ENCODE measurements around the gene FAM187B.
"Not testable (repeated sequence)": the region's sequence is repeated elsewhere in the genome, so short reads cannot be mapped to it uniquely, and the experiment has no call there.

FAM187B gene

GRCh38 chr19:35205733-35206323 lies 22.7 kb downstream of the FAM187B start:
- Mint-ChIP-seq H3K4me1 (peaks cover 87% of the 10 kb centered on the region), H3K9me3 (peaks cover 8% of the 10 kb centered on the region), H3K27me3 (no peaks in the 10 kb centered on the region), H3K27ac (peak overlapping the region; percentile 100), H3K36me3 (peaks cover 17% of the 10 kb centered on the region), H3K4me3 (no peak overlapping the region)
- CTCF ChIA-PET, result interaction anchor here (1.3 to 1.9 kb wide), 3 partner anchors 10 to 65 kb away, joined by 4 to 13 read pairs (median 6); no protein-coding TSS in a partner anchor
- DNase-seq, result no peak

DNA sequence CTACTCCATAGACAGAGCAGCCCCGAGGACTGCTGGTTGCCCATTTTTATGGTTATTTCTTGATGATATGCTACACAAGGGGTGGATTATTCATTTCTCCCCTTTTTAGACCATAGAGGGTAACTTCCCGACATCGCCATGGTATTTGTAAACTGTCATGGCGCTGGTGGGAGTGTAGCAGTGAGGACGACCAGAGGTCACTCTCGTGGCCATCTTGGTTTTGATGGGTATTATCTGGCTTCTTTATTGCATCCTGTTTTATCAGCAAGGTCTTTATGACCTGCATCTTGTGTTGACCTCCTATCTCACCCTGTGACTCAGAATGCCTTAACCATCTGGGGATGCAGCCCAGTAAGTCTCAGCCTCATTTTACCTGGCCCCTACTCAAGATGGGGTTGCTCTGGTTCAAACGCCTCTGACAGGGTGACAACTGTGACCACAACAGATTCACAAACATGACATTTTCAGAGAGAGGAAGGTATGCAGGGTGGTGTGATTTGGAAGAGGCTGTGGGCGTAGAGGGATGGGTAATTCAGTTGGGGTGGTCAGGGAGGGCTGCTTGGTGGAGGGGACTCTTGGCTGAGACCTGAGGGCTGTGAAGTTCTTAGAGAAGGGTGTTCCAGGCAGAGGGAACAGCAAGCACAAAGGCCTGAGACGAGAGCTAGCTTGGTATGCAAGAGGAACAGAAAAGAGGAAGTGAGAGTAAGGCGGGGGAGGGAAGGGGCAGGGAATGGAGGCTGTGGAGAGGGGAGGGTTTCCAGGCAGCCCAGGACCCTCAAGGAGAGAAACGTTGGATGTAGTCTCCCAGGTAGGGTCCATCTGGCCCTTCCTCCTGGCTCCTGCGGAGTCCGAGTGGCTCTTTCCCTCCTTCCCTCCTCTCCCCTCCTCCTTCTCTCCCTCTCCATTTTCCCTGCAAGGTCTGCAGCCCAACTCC lies 23.5 kb downstream of the FAM187B start:
- Mint-ChIP-seq H3K27ac (peak overlapping the region; percentile 100), H3K36me3 (peaks cover 17% of the 10 kb centered on the region), H3K4me1 (peaks cover 87% of the 10 kb centered on the region), H3K27me3 (no peaks in the 10 kb centered on the region), H3K4me3 (peak overlapping the region; percentile 24), H3K9me3 (peaks cover 8% of the 10 kb centered on the region)
- DNase-seq, result peak; percentile 39
- CTCF ChIA-PET, result interaction anchor here (1.8 kb wide), 1 partner anchor 11 kb away, joined by 13 read pairs; no protein-coding TSS in a partner anchor

GRCh38 chr19:35202722-35203688 lies 25.5 kb downstream of the FAM187B start:
- H3K4me3 Mint-ChIP-seq, result no peak overlapping the region
- H3K27me3 Mint-ChIP-seq, result no peaks in the 10 kb centered on the region
- peak overlapping the region; percentile 100 for H3K27ac Mint-ChIP-seq
- H3K4me1 Mint-ChIP-seq, result peaks cover 77% of the 10 kb centered on the region
- no peak for DNase-seq
- H3K36me3 Mint-ChIP-seq, result peaks cover 13% of the 10 kb centered on the region
- CTCF ChIA-PET, result interaction anchor here (1.2 kb wide), 1 partner anchor 9 kb away, joined by 3 read pairs; no protein-coding TSS in a partner anchor
- H3K9me3 Mint-ChIP-seq, result peaks cover 3% of the 10 kb centered on the region

- Mint-ChIP-seq H3K27me3 (no peaks in the 10 kb centered on the region), H3K4me1 (peaks cover 53% of the 10 kb centered on the region), H3K27ac (no peak overlapping the region), H3K4me3 (no peak overlapping the region), H3K9me3 (peaks cover 5% of the 10 kb centered on the region), H3K36me3 (peaks cover 16% of the 10 kb centered on the region)
- CTCF ChIA-PET, result no interaction called here
- DNase-seq, result no peak
Observed at GRCh38 chr19:35199481-35199880, 29.1 kb downstream of the FAM187B start.

- DNase-seq, H3K27me3 Mint-ChIP-seq, H3K4me3 Mint-ChIP-seq, CTCF ChIA-PET, H3K27ac Mint-ChIP-seq: not testable (repeated sequence)
- peaks cover 12% of the 10 kb centered on the region for H3K9me3 Mint-ChIP-seq
- peaks cover 39% of the 10 kb centered on the region for H3K4me1 Mint-ChIP-seq
- H3K36me3 Mint-ChIP-seq, result peaks cover 22% of the 10 kb centered on the region
Observed at GRCh38 chr19:35196861-35197260, 31.7 kb downstream of the FAM187B start.

- peaks cover 12% of the 10 kb centered on the region for H3K9me3 Mint-ChIP-seq
- H3K4me3 Mint-ChIP-seq, result no peak overlapping the region
- peaks cover 9% of the 10 kb centered on the region for H3K27me3 Mint-ChIP-seq
- H3K36me3 Mint-ChIP-seq, result peaks cover 24% of the 10 kb centered on the region
- CTCF ChIA-PET, result no interaction called here
- DNase-seq, result no peak
- H3K4me1 Mint-ChIP-seq, result peaks cover 38% of the 10 kb centered on the region
- H3K27ac Mint-ChIP-seq, result peak overlapping the region; percentile 16
Observed at GRCh38 chr19:35195830-35196229, 32.7 kb downstream of the FAM187B start.

DNA sequence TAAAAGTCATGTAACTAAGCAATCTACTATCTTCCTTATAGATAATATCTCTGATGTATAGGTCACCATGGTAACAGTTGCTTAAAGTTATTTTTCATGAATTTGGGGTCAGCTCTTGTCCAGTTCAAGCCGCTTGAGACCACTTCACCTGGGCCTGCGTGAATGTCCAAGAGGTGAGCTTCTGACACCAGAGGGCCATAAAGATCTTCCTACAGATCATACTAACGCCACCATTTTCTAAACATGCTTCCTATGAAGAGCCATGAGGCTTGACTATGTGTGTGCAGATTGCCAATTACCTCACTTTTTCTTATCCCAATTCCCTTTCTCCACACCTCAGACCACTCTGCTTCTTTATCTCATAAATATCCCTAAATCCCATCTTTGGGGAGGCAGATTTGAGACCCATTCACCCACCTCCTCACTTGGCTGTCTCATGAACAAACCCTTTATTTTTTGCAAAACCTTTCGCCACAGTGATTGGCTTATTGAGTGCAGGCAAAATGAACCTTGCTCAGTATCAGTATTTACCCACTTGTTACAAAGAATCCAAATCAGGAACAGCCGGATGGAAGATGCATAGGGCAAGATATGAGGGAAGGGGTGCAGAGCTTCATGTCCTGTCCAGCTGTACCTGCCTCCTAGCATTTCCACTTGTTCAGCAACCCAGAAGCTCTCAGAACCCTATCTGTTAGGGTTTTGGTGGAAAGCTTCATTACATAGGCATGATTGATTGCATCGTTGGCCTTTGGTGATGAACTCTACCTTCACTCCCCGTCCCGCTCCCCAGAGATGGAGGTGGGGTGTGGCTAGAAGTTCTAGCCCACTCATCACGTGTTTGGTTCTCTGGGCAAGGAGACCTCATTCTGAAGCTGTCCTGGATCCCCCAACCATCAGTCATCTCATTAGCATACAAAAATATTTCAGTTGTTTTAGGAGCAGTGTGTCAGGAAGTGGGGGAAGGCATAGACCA lies 34.2 kb downstream of the FAM187B start:
- Mint-ChIP-seq H3K36me3 (peaks cover 26% of the 10 kb centered on the region), H3K27me3 (peaks cover 13% of the 10 kb centered on the region), H3K4me3 (no peak overlapping the region), H3K27ac (no peak overlapping the region), H3K9me3 (peaks cover 13% of the 10 kb centered on the region), H3K4me1 (peaks cover 30% of the 10 kb centered on the region)
- CTCF ChIA-PET, result interaction anchor here (0.9 to 1.3 kb wide), 2 partner anchors 10 to 12 kb away, joined by 3 read pairs; no protein-coding TSS in a partner anchor
- no peak for DNase-seq

DNA sequence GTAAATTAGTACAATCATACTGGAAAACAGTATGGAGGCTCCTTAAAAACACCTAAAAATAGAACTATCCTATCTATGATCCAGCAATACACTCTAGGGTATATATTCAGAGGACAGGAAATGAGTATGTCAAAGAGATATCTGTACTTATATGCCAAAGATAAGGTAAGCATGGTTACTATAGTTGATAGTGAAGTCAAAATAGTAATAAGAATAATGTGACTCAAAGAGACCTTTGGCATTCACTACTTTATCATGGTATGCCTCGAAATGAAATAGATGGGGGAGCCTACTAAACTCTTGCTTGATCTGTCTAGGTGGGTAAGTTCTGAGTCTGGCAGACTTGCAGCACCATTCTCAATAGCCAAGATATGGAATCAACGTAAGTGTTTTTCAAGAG lies 43.7 kb downstream of the FAM187B start:
- H3K4me3 Mint-ChIP-seq, result no peak overlapping the region
- H3K36me3 Mint-ChIP-seq, result peaks cover 5% of the 10 kb centered on the region
- H3K27me3 Mint-ChIP-seq, result peaks cover 4% of the 10 kb centered on the region
- DNase-seq, result no peak
- CTCF ChIA-PET, result no interaction called here
- no peak overlapping the region for H3K27ac Mint-ChIP-seq
- peaks cover 20% of the 10 kb centered on the region for H3K9me3 Mint-ChIP-seq
- peaks cover 19% of the 10 kb centered on the region for H3K4me1 Mint-ChIP-seq

DNA sequence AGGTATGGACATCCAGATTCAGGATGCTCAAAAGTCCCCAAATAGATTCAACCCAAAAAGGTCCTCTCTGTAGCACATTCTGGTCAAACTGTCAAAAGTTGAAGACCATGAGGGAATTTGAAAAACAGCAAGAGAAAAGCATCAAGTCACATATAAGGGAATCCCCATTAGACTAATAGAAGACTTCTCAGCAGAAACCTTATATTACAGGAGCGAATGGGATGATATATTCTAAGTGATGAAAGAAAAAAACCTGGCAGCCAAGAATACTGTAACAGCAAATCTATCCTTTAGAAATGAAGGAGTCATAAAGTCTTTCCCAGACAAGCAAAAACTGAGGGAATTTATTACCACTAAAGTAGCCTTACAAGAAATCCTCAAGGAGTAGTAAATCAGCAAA lies 44.3 kb downstream of the FAM187B start:
- DNase-seq, result no peak
- H3K9me3 Mint-ChIP-seq, result peaks cover 21% of the 10 kb centered on the region
- peaks cover 4% of the 10 kb centered on the region for H3K36me3 Mint-ChIP-seq
- H3K27ac Mint-ChIP-seq, result no peak overlapping the region
- H3K4me1 Mint-ChIP-seq, result peaks cover 25% of the 10 kb centered on the region
- CTCF ChIA-PET, result no interaction called here
- no peak overlapping the region for H3K4me3 Mint-ChIP-seq
- peaks cover 4% of the 10 kb centered on the region for H3K27me3 Mint-ChIP-seq

GRCh38 chr19:35181387-35181786 lies 47.2 kb downstream of the FAM187B start:
- H3K9me3 Mint-ChIP-seq, result peaks cover 32% of the 10 kb centered on the region
- H3K27me3 Mint-ChIP-seq, result no peaks in the 10 kb centered on the region
- peaks cover 15% of the 10 kb centered on the region for H3K36me3 Mint-ChIP-seq
- no peak overlapping the region for H3K4me3 Mint-ChIP-seq
- peaks cover 45% of the 10 kb centered on the region for H3K4me1 Mint-ChIP-seq
- no peak for DNase-seq
- CTCF ChIA-PET, result interaction anchor here (1.0 to 1.5 kb wide), 2 partner anchors 9 to 39 kb away, joined by 3 read pairs; no protein-coding TSS in a partner anchor
- H3K27ac Mint-ChIP-seq, result no peak overlapping the region

DNA sequence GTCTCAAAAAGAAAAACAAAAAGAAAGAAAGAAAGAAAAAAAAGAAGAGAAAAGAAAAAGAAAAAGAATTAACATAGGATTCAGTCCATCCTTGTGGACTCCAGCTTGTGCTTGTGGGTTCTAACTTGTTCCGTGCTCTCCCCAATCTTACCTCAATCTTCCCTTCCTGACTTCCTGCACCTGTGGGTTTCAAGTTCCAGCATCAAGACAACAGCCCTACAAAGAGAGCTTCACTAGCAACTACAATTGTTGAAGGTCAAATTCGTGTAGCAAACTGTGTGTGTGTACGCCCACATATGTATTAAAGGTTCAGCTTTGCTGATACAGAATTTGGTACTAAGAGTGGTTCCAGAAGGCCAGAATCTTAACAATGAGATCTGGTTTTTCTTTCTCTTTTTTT lies 48.7 kb downstream of the FAM187B start:
- Mint-ChIP-seq H3K27me3 (no peaks in the 10 kb centered on the region), H3K4me3 (no peak overlapping the region), H3K9me3 (peaks cover 30% of the 10 kb centered on the region), H3K36me3 (peaks cover 15% of the 10 kb centered on the region), H3K27ac (peak overlapping the region; percentile 29), H3K4me1 (peaks cover 55% of the 10 kb centered on the region)
- CTCF ChIA-PET, result interaction anchor here (1.2 kb wide), 1 partner anchor 34 kb away, joined by 5 read pairs; no protein-coding TSS in a partner anchor
- no peak for DNase-seq

GRCh38 chr19:35178701-35179100 lies 49.8 kb downstream of the FAM187B start:
- H3K4me1 Mint-ChIP-seq, result peaks cover 51% of the 10 kb centered on the region
- DNase-seq, result no peak
- peaks cover 22% of the 10 kb centered on the region for H3K9me3 Mint-ChIP-seq
- H3K27ac Mint-ChIP-seq, result no peak overlapping the region
- H3K36me3 Mint-ChIP-seq, result peaks cover 16% of the 10 kb centered on the region
- CTCF ChIA-PET, result no interaction called here
- no peak overlapping the region for H3K4me3 Mint-ChIP-seq
- H3K27me3 Mint-ChIP-seq, result no peaks in the 10 kb centered on the region
